HEK293 (cell line): ENCODE data around the gene UGT2B7.

ENCODE experiments used
- CTCF ChIA-PET: fragments of 350-600 bp; formaldehyde crosslinking; extraction: SDS; loops from one replicate; lab custom pipeline; 2021; ENCODE audit warnings: antibody characterized with exemption; lab: Yijun Ruan, JAX
- POLR2A ChIA-PET: fragments of 300-600 bp; formaldehyde crosslinking; extraction: SDS; loops from one replicate; lab custom pipeline; 2020; ENCODE audit warnings: antibody characterized with exemption, inconsistent platforms; lab: Yijun Ruan, JAX
- H3K27ac ChIP-seq: fragments of 200-500 bp; sonication (Bioruptor generic); 2 replicates; pipeline ENCODE4 v1.5.1; 2014; ENCODE audit warnings: low read depth, low read length, control low read depth, inconsistent platforms; ENCODE audit errors: extremely low read depth
- H3K36me3 ChIP-seq, 2 experiments: fragments of 200-500 bp in 1 of 2; sonication (Bioruptor generic) in 1 of 2; 1 replicate in 1 of 2; 2 replicates in 1 of 2; pipeline ENCODE4 v1.5.1; 2014 to 2017; ENCODE audit warnings: inconsistent platforms in 2 of 2, low read length in 2 of 2; ENCODE audit not compliant: control insufficient read depth in 2 of 2, insufficient read depth in 1 of 2
- H3K4me1 ChIP-seq: fragments of 200-500 bp; sonication (Bioruptor generic); 2 replicates; pipeline ENCODE4 v1.5.1; 2014; ENCODE audit warnings: mild to moderate bottlenecking, low read length, inconsistent platforms; ENCODE audit not compliant: control insufficient read depth, insufficient read depth
- H3K4me3 ChIP-seq: 2 replicates; pipeline ENCODE4 v1.5.1; 2011; ENCODE audit warnings: low read depth, mild to moderate bottlenecking, control low read depth, low read length, moderate library complexity
- H3K9me3 ChIP-seq: fragments of 200-500 bp; sonication (Bioruptor generic); 2 replicates; pipeline ENCODE4 v1.5.1; 2014; ENCODE audit warnings: low read depth, low read length, inconsistent platforms; ENCODE audit not compliant: control insufficient read depth, insufficient read depth
- KLF9 ChIP-seq: fragments of 450-650 bp; formaldehyde crosslinking; IDR thresholded peaks from 2 replicates; pipeline ENCODE4 v1.5.1; 2016; ENCODE audit warnings: missing biosample characterization, missing genetic modification characterization, low read depth
- ZFP3 ChIP-seq: fragments of 450-650 bp; formaldehyde crosslinking; IDR thresholded peaks from 2 replicates; pipeline ENCODE4 v1.5.1; 2016; ENCODE audit warnings: low read depth, missing biosample characterization, missing genetic modification characterization
- ZNF223 ChIP-seq: fragments of 450-650 bp; formaldehyde crosslinking; IDR thresholded peaks from 2 replicates; pipeline ENCODE4 v1.5.1; 2016; ENCODE audit warnings: missing biosample characterization, missing genetic modification characterization
- ZNF394 ChIP-seq: fragments of 450-650 bp; formaldehyde crosslinking; IDR thresholded peaks from 2 replicates; pipeline ENCODE4 v1.5.1; 2016; ENCODE audit warnings: missing biosample characterization, missing genetic modification characterization, mild to moderate bottlenecking, moderate library complexity, borderline replicate concordance
- ZNF621 ChIP-seq: fragments of 450-650 bp; formaldehyde crosslinking; IDR thresholded peaks from 2 replicates; pipeline ENCODE4 v1.5.1; 2017; ENCODE audit warnings: missing biosample characterization, missing genetic modification characterization

The UGT2B7 gene

DNA sequence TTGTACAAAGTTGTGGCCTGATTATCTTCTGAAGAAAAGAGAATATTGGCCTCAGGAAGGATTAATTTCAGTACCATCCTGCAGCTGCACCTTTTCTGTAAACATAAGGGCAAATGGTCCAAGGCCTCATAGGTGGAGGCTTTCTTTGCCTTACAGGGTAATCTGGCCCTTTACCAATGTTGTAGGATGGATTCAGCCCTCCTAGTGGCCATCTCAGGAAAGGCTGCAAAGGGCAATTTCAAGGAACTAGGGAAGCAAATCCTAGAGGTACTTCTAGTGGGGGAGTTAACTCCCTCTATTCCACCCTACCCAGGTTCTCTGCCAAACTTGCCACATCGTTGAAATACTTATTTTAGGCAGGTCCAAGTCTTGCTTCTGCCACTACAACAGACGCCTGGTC lies 60.6 kb downstream of the UGT2B7 start:
- TF ChIP-seq KLF9 (tag by site-specific recombination) (no peak), ZNF223 (tag by site-specific recombination) (no peak), ZNF621 (no peak), ZFP3 (tag by site-specific recombination) (no peak), ZNF394 (tag by site-specific recombination) (no peak)
- H3K4me3 ChIP-seq, result no peak overlapping the region
- CTCF ChIA-PET, result no interaction called here

More for the DNA sequence above, 60.6 kb downstream of the UGT2B7 start:
- H3K9me3 ChIP-seq, result no peaks in the 10 kb centered on the region
- no peak overlapping the region for H3K27ac ChIP-seq
- POLR2A ChIA-PET, result no interaction called here
- H3K4me1 ChIP-seq, result no peaks in the 10 kb centered on the region
- no peaks in the 10 kb centered on the region for H3K36me3 ChIP-seq
